IPS DF 6.9 (cell line): ENCODE data around the gene LHCGR.

Experiments used
- DNase-seq: peaks from one replicate; pipeline ENCODE4 v3.0.0-alpha.2; 2013; ENCODE audit warnings: low read depth, low spot score
- H3K27ac ChIP-seq: one replicate; pipeline ENCODE4 v1.5.1; 2013; ENCODE audit warnings: low read length, control low read depth
- H3K27me3 ChIP-seq: 2 replicates; pipeline ENCODE4 v1.6.1; 2013; ENCODE audit warnings: mild to moderate bottlenecking, low read length; ENCODE audit not compliant: control insufficient read depth, insufficient read depth
- H3K36me3 ChIP-seq: 2 replicates; pipeline ENCODE4 v1.6.1; 2013; ENCODE audit warnings: low read length; ENCODE audit not compliant: control insufficient read depth, insufficient read depth
- H3K4me1 ChIP-seq: 2 replicates; pipeline ENCODE4 v1.6.1; 2013; ENCODE audit warnings: low read length; ENCODE audit not compliant: control insufficient read depth, insufficient read depth
- H3K4me3 ChIP-seq: 2 replicates; pipeline ENCODE4 v1.5.1; 2013; ENCODE audit warnings: mild to moderate bottlenecking, low read length
- H3K9me3 ChIP-seq: 2 replicates; pipeline ENCODE4 v1.6.1; 2013; ENCODE audit warnings: low read length, inconsistent platforms; ENCODE audit not compliant: control insufficient read depth, insufficient read depth
- WGBS: extraction: QIAGEN DNeasy Blood & Tissue Kit; methylation state at CpG from one replicate; pipeline ENCODE4 v1.1.7; 2013; ENCODE audit warnings: mixed read lengths, missing lambda C conversion rate; ENCODE audit not compliant: insufficient read length, insufficient coverage; 5-methylcytosine and 5-hydroxymethylcytosine counted together

LHCGR gene

GRCh38 chr2:48725696-48726494 lies 29.6 kb downstream of the LHCGR start:
- Histone ChIP-seq H3K27me3 (no peaks in the 10 kb centered on the region), H3K27ac (no peak overlapping the region), H3K9me3 (no peaks in the 10 kb centered on the region), H3K4me3 (no peak overlapping the region), H3K36me3 (no peaks in the 10 kb centered on the region), H3K4me1 (peaks cover 2% of the 10 kb centered on the region; the same call in 1 of the 2 replicates)
- no CpG with 5 or more reads among the region's 7 CpGs for WGBS
- DNase-seq, result no peak

GRCh38 chr2:48724278-48724677 lies 31.2 kb downstream of the LHCGR start:
- Histone ChIP-seq H3K9me3 (no peaks in the 10 kb centered on the region), H3K4me1 (no peaks in the 10 kb centered on the region), H3K27ac (no peak overlapping the region), H3K36me3 (no peaks in the 10 kb centered on the region), H3K27me3 (no peaks in the 10 kb centered on the region), H3K4me3 (no peak overlapping the region)
- DNase-seq, result no peak
- WGBS, result no CpG with 5 or more reads among the region's 2 CpGs

- DNase-seq, result no peak
These were observed 32.4 kb downstream of the LHCGR start for GRCh38 chr2:48723129-48723528.

GRCh38 chr2:48722391-48722790 lies 33.1 kb downstream of the LHCGR start:
- no peaks in the 10 kb centered on the region for H3K4me1 ChIP-seq
- no peaks in the 10 kb centered on the region for H3K36me3 ChIP-seq
- H3K4me3 ChIP-seq, result no peak overlapping the region
- H3K9me3 ChIP-seq, result no peaks in the 10 kb centered on the region
- no peak for DNase-seq
- H3K27me3 ChIP-seq, result no peaks in the 10 kb centered on the region
- no CpG with 5 or more reads among the region's 1 CpG for WGBS
- no peak overlapping the region for H3K27ac ChIP-seq

More at GRCh38 chr2:48723129-48723528, 32.4 kb downstream of the LHCGR start:
- no peaks in the 10 kb centered on the region for H3K4me1 ChIP-seq
- H3K36me3 ChIP-seq, result no peaks in the 10 kb centered on the region
- H3K9me3 ChIP-seq, result no peaks in the 10 kb centered on the region
- no peak overlapping the region for H3K27ac ChIP-seq
- no peaks in the 10 kb centered on the region for H3K27me3 ChIP-seq
- H3K4me3 ChIP-seq, result no peak overlapping the region

- Histone ChIP-seq H3K36me3 (no peaks in the 10 kb centered on the region), H3K27ac (no peak overlapping the region), H3K27me3 (no peaks in the 10 kb centered on the region), H3K4me1 (no peaks in the 10 kb centered on the region), H3K9me3 (no peaks in the 10 kb centered on the region), H3K4me3 (no peak overlapping the region)
- WGBS, result no CpG with 5 or more reads among the region's 2 CpGs
- no peak for DNase-seq
These were observed 34.4 kb downstream of the LHCGR start for GRCh38 chr2:48721158-48721557.

GRCh38 chr2:48719480-48720177 lies 35.9 kb downstream of the LHCGR start:
- Histone ChIP-seq H3K27ac (no peak overlapping the region), H3K4me1 (peaks cover 2% of the 10 kb centered on the region; the same call in 1 of the 2 replicates), H3K27me3 (no peaks in the 10 kb centered on the region), H3K9me3 (no peaks in the 10 kb centered on the region), H3K4me3 (no peak overlapping the region), H3K36me3 (no peaks in the 10 kb centered on the region)
- no CpG with 5 or more reads among the region's 3 CpGs for WGBS
- no peak for DNase-seq

GRCh38 chr2:48717846-48718245 lies 37.7 kb downstream of the LHCGR start:
- H3K4me3 ChIP-seq, result no peak overlapping the region
- H3K36me3 ChIP-seq, result no peaks in the 10 kb centered on the region
- H3K27ac ChIP-seq, result no peak overlapping the region
- H3K4me1 ChIP-seq, result peaks cover 2% of the 10 kb centered on the region; the same call in 1 of the 2 replicates
- DNase-seq, result no peak
- WGBS, result no CpG with 5 or more reads among the region's 3 CpGs
- no peaks in the 10 kb centered on the region for H3K27me3 ChIP-seq
- no peaks in the 10 kb centered on the region for H3K9me3 ChIP-seq

- Histone ChIP-seq H3K27me3 (no peaks in the 10 kb centered on the region), H3K27ac (no peak overlapping the region), H3K4me3 (no peak overlapping the region), H3K36me3 (no peaks in the 10 kb centered on the region), H3K9me3 (no peaks in the 10 kb centered on the region), H3K4me1 (peaks cover 2% of the 10 kb centered on the region; the same call in 1 of the 2 replicates)
- no CpG with 5 or more reads among the region's 1 CpG for WGBS
- DNase-seq, result no peak
These were observed 39.6 kb downstream of the LHCGR start for GRCh38 chr2:48715956-48716355.

GRCh38 chr2:48715042-48715899 lies 40.3 kb downstream of the LHCGR start:
- H3K4me1 ChIP-seq, result peaks cover 2% of the 10 kb centered on the region; the same call in 1 of the 2 replicates
- H3K36me3 ChIP-seq, result no peaks in the 10 kb centered on the region
- H3K4me3 ChIP-seq, result no peak overlapping the region
- no peak overlapping the region for H3K27ac ChIP-seq
- no peaks in the 10 kb centered on the region for H3K9me3 ChIP-seq
- no peaks in the 10 kb centered on the region for H3K27me3 ChIP-seq
- no CpG with 5 or more reads among the region's 7 CpGs for WGBS
- no peak for DNase-seq

- H3K4me3 ChIP-seq, result no peak overlapping the region
- no peaks in the 10 kb centered on the region for H3K36me3 ChIP-seq
- H3K9me3 ChIP-seq, result no peaks in the 10 kb centered on the region
- no peaks in the 10 kb centered on the region for H3K27me3 ChIP-seq
- peaks cover 3% of the 10 kb centered on the region; the same call in 1 of the 2 replicates for H3K4me1 ChIP-seq
- WGBS, result no CpG with 5 or more reads among the region's 2 CpGs
- DNase-seq, result no peak
- H3K27ac ChIP-seq, result no peak overlapping the region
These were observed 41.3 kb downstream of the LHCGR start for GRCh38 chr2:48714245-48714644.
